Neutrophil (primary cell): ENCODE measurements around the gene SMYD4.

ENCODE experiments used
- H3K27ac ChIP-seq: fragments of 200-600 bp; sonication (generic); 2 replicates; pipeline ENCODE4 v1.5.1; 2016; ENCODE audit warnings: mild to moderate bottlenecking, moderate library complexity
- H3K27me3 ChIP-seq: fragments of 200-600 bp; sonication (generic); 2 replicates; pipeline ENCODE4 v1.6.0; 2016; ENCODE audit warnings: mild to moderate bottlenecking
- H3K36me3 ChIP-seq: fragments of 200-600 bp; sonication (generic); 2 replicates; pipeline ENCODE4 v1.5.1; 2017
- H3K4me1 ChIP-seq, 2 experiments: fragments of 200-600 bp in 1 of 2; sonication (generic) in 1 of 2; 1 replicate in 1 of 2; 2 replicates in 1 of 2; pipeline versions ENCODE4 v1.5.1 to v1.6.1; 2013 to 2016; ENCODE audit warnings: low read depth in 1 of 2, low read length in 1 of 2, mild to moderate bottlenecking in 1 of 2, moderate library complexity in 1 of 2; ENCODE audit not compliant: control insufficient read depth in 1 of 2, insufficient read depth in 1 of 2
- H3K4me3 ChIP-seq, 2 experiments: fragments of 200-600 bp in 1 of 2; sonication (generic) in 1 of 2; 1 replicate in 1 of 2; 2 replicates in 1 of 2; pipeline ENCODE4 v1.5.1; 2013 to 2016; ENCODE audit warnings: low read depth in 1 of 2, low read length in 1 of 2, mild to moderate bottlenecking in 1 of 2, moderate library complexity in 1 of 2
- H3K9me3 ChIP-seq: fragments of 200-600 bp; sonication (generic); 2 replicates; pipeline ENCODE4 v1.5.1; 2016
- TF ChIP-seq, protein P1 (sequence below): fragments of 200-600 bp; sonication (generic); IDR thresholded peaks from 2 replicates; pipeline ENCODE4 v1.5.1; 2016; ENCODE audit warnings: antibody characterized with exemption

Gene SMYD4

DNA sequence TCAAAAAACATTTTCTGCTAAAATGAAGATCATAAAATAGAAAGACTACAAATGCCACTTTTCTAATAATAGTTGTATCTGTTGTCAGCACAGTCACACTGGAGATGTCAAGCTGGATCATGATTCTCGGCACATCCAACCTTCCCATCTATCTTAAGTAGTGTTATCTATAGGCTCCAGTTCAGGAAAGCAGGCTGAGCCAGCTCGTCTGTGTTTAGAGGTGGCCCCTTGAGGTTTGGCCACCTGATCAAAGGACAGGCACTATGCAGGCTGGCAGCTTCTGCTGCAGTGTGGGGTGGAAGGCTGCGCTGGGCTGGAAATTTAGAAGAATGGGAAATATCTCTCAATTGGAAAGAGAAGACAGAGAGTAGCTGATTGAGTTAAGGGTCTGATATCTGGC is 32.4 kb downstream of the SMYD4 start:
- H3K4me3 ChIP-seq = no peak overlapping the region
- TF ChIP-seq, protein P1, sequence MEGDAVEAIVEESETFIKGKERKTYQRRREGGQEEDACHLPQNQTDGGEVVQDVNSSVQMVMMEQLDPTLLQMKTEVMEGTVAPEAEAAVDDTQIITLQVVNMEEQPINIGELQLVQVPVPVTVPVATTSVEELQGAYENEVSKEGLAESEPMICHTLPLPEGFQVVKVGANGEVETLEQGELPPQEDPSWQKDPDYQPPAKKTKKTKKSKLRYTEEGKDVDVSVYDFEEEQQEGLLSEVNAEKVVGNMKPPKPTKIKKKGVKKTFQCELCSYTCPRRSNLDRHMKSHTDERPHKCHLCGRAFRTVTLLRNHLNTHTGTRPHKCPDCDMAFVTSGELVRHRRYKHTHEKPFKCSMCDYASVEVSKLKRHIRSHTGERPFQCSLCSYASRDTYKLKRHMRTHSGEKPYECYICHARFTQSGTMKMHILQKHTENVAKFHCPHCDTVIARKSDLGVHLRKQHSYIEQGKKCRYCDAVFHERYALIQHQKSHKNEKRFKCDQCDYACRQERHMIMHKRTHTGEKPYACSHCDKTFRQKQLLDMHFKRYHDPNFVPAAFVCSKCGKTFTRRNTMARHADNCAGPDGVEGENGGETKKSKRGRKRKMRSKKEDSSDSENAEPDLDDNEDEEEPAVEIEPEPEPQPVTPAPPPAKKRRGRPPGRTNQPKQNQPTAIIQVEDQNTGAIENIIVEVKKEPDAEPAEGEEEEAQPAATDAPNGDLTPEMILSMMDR = no peak
- peaks cover 17% of the 10 kb centered on the region for H3K36me3 ChIP-seq
- no peak overlapping the region for H3K27ac ChIP-seq
- no peaks in the 10 kb centered on the region for H3K4me1 ChIP-seq
- H3K27me3 ChIP-seq = no peaks in the 10 kb centered on the region
- no peaks in the 10 kb centered on the region for H3K9me3 ChIP-seq

DNA sequence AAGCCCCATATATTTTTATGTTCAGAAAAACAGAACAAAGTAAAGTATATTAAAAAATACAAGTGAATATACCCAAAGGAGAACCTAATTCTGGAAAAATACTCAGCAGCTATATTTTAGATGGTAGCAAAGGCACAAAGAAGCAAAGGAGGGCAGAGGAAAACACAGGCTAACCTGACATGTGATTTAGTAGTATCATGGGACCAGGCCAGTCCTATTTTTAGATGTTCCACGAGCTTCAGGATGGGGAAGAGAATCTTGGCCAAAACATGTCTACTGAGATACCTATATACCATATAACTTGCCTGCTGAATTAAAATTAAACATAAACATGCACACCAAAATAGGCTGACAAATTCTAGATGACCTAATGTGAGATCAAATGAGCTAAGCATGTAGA is 32.9 kb downstream of the SMYD4 start:
- Histone ChIP-seq H3K36me3 (peaks cover 17% of the 10 kb centered on the region), H3K27me3 (no peaks in the 10 kb centered on the region), H3K4me1 (no peaks in the 10 kb centered on the region), H3K9me3 (no peaks in the 10 kb centered on the region), H3K4me3 (no peak overlapping the region), H3K27ac (no peak overlapping the region)
- TF ChIP-seq, protein P1 = no peak

DNA sequence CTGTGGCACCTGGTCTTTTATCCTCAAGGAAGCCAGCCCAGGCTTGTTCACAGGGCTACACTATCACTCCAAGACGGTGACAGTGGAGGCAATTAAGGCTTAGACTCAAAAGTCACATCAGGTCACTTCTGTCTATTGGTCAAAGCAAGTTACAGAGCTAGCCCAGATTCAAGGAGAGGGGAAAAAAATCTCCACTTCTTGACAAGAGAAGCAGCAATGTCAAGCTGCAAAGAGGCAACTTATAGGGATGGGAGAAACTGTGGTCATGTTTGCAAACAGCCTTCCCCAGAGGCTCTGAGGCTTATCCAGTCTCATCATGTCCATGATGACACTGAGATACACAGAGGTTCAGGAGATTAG is 36.3 kb downstream of the SMYD4 start:
- H3K27ac ChIP-seq = no peak overlapping the region
- H3K36me3 ChIP-seq = no peaks in the 10 kb centered on the region
- no peaks in the 10 kb centered on the region for H3K9me3 ChIP-seq
- H3K4me3 ChIP-seq = no peak overlapping the region
- TF ChIP-seq, protein P1 = no peak
- no peaks in the 10 kb centered on the region for H3K27me3 ChIP-seq
- H3K4me1 ChIP-seq = no peaks in the 10 kb centered on the region

DNA sequence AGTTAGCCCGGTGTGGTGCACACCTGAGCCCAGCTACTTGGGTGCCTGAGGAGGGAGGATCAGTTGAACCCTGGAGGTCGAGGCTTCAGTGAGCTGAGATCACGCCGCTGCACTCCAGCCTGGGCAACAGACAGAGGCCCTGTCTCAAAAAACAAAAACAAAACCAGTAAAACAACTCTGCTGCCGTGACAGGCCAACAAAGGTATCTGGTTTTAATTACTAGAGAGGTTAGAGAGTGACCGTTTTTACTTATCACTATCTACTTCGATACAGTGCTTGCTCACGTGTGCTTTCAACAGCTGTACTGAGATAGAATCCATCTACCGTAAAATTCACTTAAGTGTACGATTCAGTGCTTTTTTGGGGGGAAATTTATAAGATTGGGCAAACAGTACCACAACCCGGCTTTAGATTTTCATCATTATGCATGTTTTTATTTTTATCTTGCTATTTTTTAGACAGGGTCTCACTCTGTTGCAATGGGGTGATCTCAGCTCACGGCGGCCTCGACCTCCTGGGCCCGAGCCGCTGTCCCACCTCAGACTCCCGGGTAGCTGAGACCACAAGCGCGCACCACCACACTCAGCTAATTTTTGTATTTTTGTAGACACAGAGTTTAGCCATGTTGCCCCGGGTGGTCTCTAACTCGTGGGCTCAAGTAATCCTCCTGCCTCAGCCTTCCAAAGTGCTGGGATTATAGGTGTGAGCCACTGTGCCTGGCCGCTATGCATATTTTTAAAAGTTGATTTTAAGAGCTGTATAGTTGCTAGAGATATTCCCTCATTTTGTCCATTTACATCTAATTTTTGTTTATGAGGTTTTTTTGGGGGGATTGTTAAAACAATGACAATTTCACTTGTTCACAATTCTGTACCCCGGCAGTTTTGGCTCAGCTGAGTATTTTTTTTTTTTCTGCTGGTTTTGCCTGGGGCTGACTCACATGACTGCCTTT is 36.9 kb downstream of the SMYD4 start:
- H3K27me3 ChIP-seq = no peaks in the 10 kb centered on the region
- H3K27ac ChIP-seq = no peak overlapping the region
- H3K4me1 ChIP-seq = no peaks in the 10 kb centered on the region
- H3K9me3 ChIP-seq = no peaks in the 10 kb centered on the region
- no peak overlapping the region for H3K4me3 ChIP-seq
- TF ChIP-seq, protein P1 = no peak
- no peaks in the 10 kb centered on the region for H3K36me3 ChIP-seq

DNA sequence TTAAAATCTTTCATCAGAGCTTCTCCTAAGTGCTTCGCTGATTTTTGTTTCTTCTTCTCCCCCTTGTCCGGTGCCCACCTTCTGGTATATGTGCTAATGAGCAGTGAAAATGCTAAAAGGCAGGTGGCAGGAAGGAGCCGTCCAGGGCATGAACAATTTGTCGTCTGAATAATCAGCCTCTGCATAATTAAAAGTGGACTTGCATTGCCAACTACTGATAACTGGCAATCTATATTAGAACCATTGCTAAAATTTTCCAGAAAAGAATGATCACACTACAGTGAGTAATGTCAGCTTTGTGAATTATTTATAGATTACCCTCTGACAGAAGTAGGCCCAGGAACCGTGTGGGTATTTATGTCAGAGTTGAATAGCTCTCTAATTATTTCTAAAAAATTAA is 39.8 kb downstream of the SMYD4 start:
- H3K4me3 ChIP-seq = no peak overlapping the region
- H3K27ac ChIP-seq = no peak overlapping the region
- H3K4me1 ChIP-seq = no peaks in the 10 kb centered on the region
- H3K36me3 ChIP-seq = peaks cover 4% of the 10 kb centered on the region
- H3K9me3 ChIP-seq = no peaks in the 10 kb centered on the region
- TF ChIP-seq, protein P1 = no peak
- no peaks in the 10 kb centered on the region for H3K27me3 ChIP-seq
